HepG2 (cell line): Measurements from ENCODE around the gene EPO. TPM values are rescaled to one million over a fixed set of nuclear protein-coding genes. Genes with fewer than 3 reads are reported as not detected.

Experiments
- ATAC-seq: fragments of 200-7000 bp; cut with Tn5 transposase; 3 replicates; pipeline ENCODE4 v1.9.1; 2020; ENCODE audit warnings: mild to moderate bottlenecking, moderate library complexity
- BruUV-seq: library from RNA; stranded (reverse); fragments of 400-500 nt; replicated peaks from 2 replicates; lab custom pipeline; 2021; lab: Mats Ljungman, UMichigan
- CTCF ChIA-PET: fragments of 300-600 bp; formaldehyde crosslinking; extraction: SDS; loops from one replicate; lab custom pipeline; 2021; ENCODE audit warnings: low total read pairs, inconsistent platforms, low intra/inter-chr PET ratio; lab: Yijun Ruan, JAX
- POLR2A ChIA-PET: fragments of 350-600 bp; sonication (Branson Sonifier 250); formaldehyde crosslinking; loops from one replicate; lab custom pipeline; 2020; ENCODE audit warnings: antibody characterized with exemption, inconsistent platforms; lab: Yijun Ruan, JAX
- DNase-seq: peaks from one replicate; pipeline ENCODE4 v3.0.0-alpha.2; 2015; ENCODE audit warnings: low spot score
- FAIRE-seq: peaks from 3 replicates; lab custom pipeline; 2011; peaks lifted over from hg19 to GRCh38; lab: Jason Lieb, UNC
- H2AFZ ChIP-seq: one replicate; pipeline ENCODE4 v1.6.1; 2011; ENCODE audit warnings: low read length, inconsistent platforms
- H3K27ac ChIP-seq: fragments of 300-600 bp; 3 replicates; pipeline ENCODE4 v1.8.0; 2011; ENCODE audit warnings: mixed run types, mild to moderate bottlenecking, mixed read lengths, low read length, inconsistent platforms; ENCODE audit not compliant: insufficient read depth; ENCODE audit errors: extremely low read length
- H3K27me3 ChIP-seq, 2 experiments: fragments of 200-600 bp in 1 of 2; 2 replicates in 1 of 2; 3 replicates in 1 of 2; pipeline versions ENCODE4 v1.6.0 to v1.8.0; 2011; ENCODE audit warnings: low read length in 2 of 2, mild to moderate bottlenecking in 2 of 2, moderate library complexity in 2 of 2, inconsistent platforms in 1 of 2; ENCODE audit not compliant: insufficient read depth in 2 of 2, control insufficient read depth in 1 of 2
- H3K36me3 ChIP-seq, 2 experiments: fragments of 200-600 bp in 1 of 2; replicated peaks in 1 of 2; 2 replicates in 1 of 2; 3 replicates in 1 of 2; pipeline versions ENCODE4 v1.5.1 to v1.8.0; 2011; ENCODE audit warnings: low read length in 2 of 2, inconsistent platforms in 1 of 2; ENCODE audit not compliant: insufficient read depth in 2 of 2, control insufficient read depth in 1 of 2
- H3K4me1 ChIP-seq: 2 replicates; pipeline ENCODE4 v1.5.1; 2012; ENCODE audit warnings: low read length, inconsistent platforms; ENCODE audit not compliant: insufficient read depth
- H3K4me2 ChIP-seq: 2 replicates; pipeline ENCODE4 v1.6.0; 2011; ENCODE audit warnings: low read depth, low read length, inconsistent platforms
- H3K4me3 ChIP-seq, 3 experiments: fragments of 200-600 bp in 1 of 3; sonication (generic), shearing (Covaris generic) in 1 of 3; replicated peaks in 1 of 3; 2 replicates each; pipeline ENCODE4 v1.5.1; 2011 to 2016; ENCODE audit warnings: low read length in 3 of 3, inconsistent platforms in 2 of 3, low read depth in 2 of 3, mild to moderate bottlenecking in 2 of 3, control low read depth in 1 of 3, mixed read lengths in 1 of 3; ENCODE audit not compliant: insufficient read depth in 1 of 3
- H3K79me2 ChIP-seq: one replicate; pipeline ENCODE4 v1.6.1; 2011; ENCODE audit warnings: low read length, inconsistent platforms; ENCODE audit not compliant: insufficient read depth
- H3K9ac ChIP-seq: 2 replicates; pipeline ENCODE4 v1.6.0; 2011; ENCODE audit warnings: mild to moderate bottlenecking, low read depth, low read length, inconsistent platforms; ENCODE audit not compliant: insufficient read depth
- H3K9me3 ChIP-seq: 2 replicates; pipeline ENCODE4 v1.5.1; 2012; ENCODE audit warnings: mild to moderate bottlenecking, low read length
- H4K20me1 ChIP-seq: 2 replicates; pipeline ENCODE4 v1.6.0; 2011; ENCODE audit warnings: inconsistent platforms, mild to moderate bottlenecking, low read length, moderate library complexity; ENCODE audit not compliant: insufficient read depth
- ELF1 ChIP-seq: sonication (generic); formaldehyde crosslinking; IDR thresholded peaks from 2 replicates; pipeline ENCODE4 v1.4.0; 2020; ENCODE audit warnings: missing genetic modification reagents
- FOSL1 ChIP-seq: sonication (generic); formaldehyde crosslinking; IDR thresholded peaks from 2 replicates; pipeline ENCODE4 v1.9.0; 2021; ENCODE audit warnings: missing genetic modification reagents, borderline replicate concordance
- GATAD2A ChIP-seq: IDR thresholded peaks from 2 replicates; pipeline ENCODE4 v1.6.1; 2016
- KMT2A ChIP-seq: sonication (generic); formaldehyde crosslinking; IDR thresholded peaks from 2 replicates; pipeline ENCODE4 v1.4.0; 2020; ENCODE audit warnings: missing genetic modification reagents
- MEIS2 ChIP-seq: sonication (generic); formaldehyde crosslinking; IDR thresholded peaks from 2 replicates; pipeline ENCODE4 v1.9.0; 2021; ENCODE audit warnings: mild to moderate bottlenecking, missing genetic modification reagents
- MXD3 ChIP-seq: IDR thresholded peaks from 2 replicates; pipeline ENCODE4 v1.6.1; 2016; ENCODE audit warnings: mild to moderate bottlenecking, missing biosample characterization, missing genetic modification reagents
- NR3C1 ChIP-seq: sonication (generic); formaldehyde crosslinking; IDR thresholded peaks from 2 replicates; pipeline ENCODE4 v1.4.0; 2020; ENCODE audit warnings: missing genetic modification reagents
- PBX2 ChIP-seq: IDR thresholded peaks from 2 replicates; pipeline ENCODE4 v1.6.1; 2016; ENCODE audit warnings: control low read depth
- ZBTB44 ChIP-seq: sonication (generic); formaldehyde crosslinking; IDR thresholded peaks from 2 replicates; pipeline ENCODE4 v1.4.0; 2020; ENCODE audit warnings: missing genetic modification reagents
- ZC3H13 ChIP-seq: sonication (generic); formaldehyde crosslinking; IDR thresholded peaks from 2 replicates; pipeline ENCODE4 v1.8.1; 2023; ENCODE audit warnings: mild to moderate bottlenecking, missing genetic modification reagents, moderate library complexity
- ZNF274 ChIP-seq: sonication (generic); formaldehyde crosslinking; IDR thresholded peaks from 2 replicates; pipeline ENCODE4 v1.5.1; 2020; ENCODE audit warnings: mild to moderate bottlenecking, missing genetic modification reagents
- ZNF34 ChIP-seq: sonication (generic); formaldehyde crosslinking; IDR thresholded peaks from 2 replicates; pipeline ENCODE4 v1.4.0; 2020; ENCODE audit warnings: mild to moderate bottlenecking, missing genetic modification reagents, borderline replicate concordance
- WGBS: methylation state at CpG from one replicate; pipeline ENCODE4 v1.1.6; 2017; ENCODE audit warnings: low lambda C conversion rate; 5-methylcytosine and 5-hydroxymethylcytosine counted together
- in situ Hi-C: cut with HindIII; loops from 2 replicates; pipeline ENCODE4 v1.10.0; 2017; ENCODE audit warnings: low pct_unique_long_range_greater_than_20kb; ENCODE audit not compliant: extremely low pct_ligation_motif_present
- intact Hi-C: fragments of 100-400 bp; cut with micrococcal nuclease; formaldehyde crosslinking; loops from one replicate; pipeline ENCODE4 v1.10.0; 2022; ENCODE audit not compliant: unreplicated experiment
- polyA plus RNA-seq, 8 experiments: library from polyadenylated mRNA; depleted of rRNA in 3 of 8; stranded (reverse) in 7 of 8; unstranded in 1 of 8; fragments of >200 nt; fragmentation: Illumina TruSeq in 4 of 8; extraction: Trizol in 4 of 8; gene quantifications; 2 replicates each; pipeline versions ENCODE4 v1.2.1 to v1.2.3, GENCODE V29; 2011 to 2016; ENCODE audit warnings: low read depth in 4 of 8, missing spikeins in 1 of 8, mixed read lengths in 1 of 8; ENCODE audit not compliant: insufficient read depth in 1 of 8
- total RNA-seq, 5 experiments: library from RNA; depleted of rRNA; stranded (reverse); fragments of >200 nt; fragmentation: Illumina TruSeq; extraction: Trizol; gene quantifications; 2 replicates each; pipeline ENCODE4 v1.2.3, GENCODE V29; 2016; ENCODE audit warnings: low read depth in 1 of 5

The EPO gene
- total and polyA plus RNA-seq, 2 of the 13 experiments (the other 11 are each of a cell fraction or from before 2014, with no cell fraction given) = 10.3 to 25.7 TPM

GRCh38 chr7:100753750-100754149, 33.5 kb downstream of the EPO start:
- Histone ChIP-seq H3K27ac (no peak overlapping the region), H4K20me1 (no peaks in the 10 kb centered on the region)
- POLR2A ChIA-PET = interaction anchor here (0.7 kb wide), 1 partner anchor 23 kb away, joined by 6 read pairs; no protein-coding TSS in a partner anchor
- in situ Hi-C loops (loop anchor here (25.0 kb wide), 1 partner anchor 309 kb away; no protein-coding TSS in a partner anchor), intact Hi-C loops (no loop called here)
- TF ChIP-seq ZC3H13 (CRISPR knock-in tag) (no peak), ZBTB44 (no peak), ZNF34 (CRISPR knock-in tag) (no peak), NR3C1 (no peak), MEIS2 (CRISPR knock-in tag) (no peak), ELF1 (CRISPR knock-in tag) (no peak), KMT2A (CRISPR knock-in tag) (no peak), GATAD2A (CRISPR knock-in tag) (no peak), FOSL1 (CRISPR knock-in tag) (no peak), MXD3 (CRISPR knock-in tag) (no peak), PBX2 (CRISPR knock-in tag) (no peak), ZNF274 (CRISPR knock-in tag) (no peak)
- TF ChIP-seq, all 625 proteins: peak for 0
- Histone ChIP-seq H3K9me3 (no peaks in the 10 kb centered on the region), H3K4me2 (no peak overlapping the region), H3K4me3 (no peak overlapping the region), H3K79me2 (no peaks in the 10 kb centered on the region), H3K9ac (no peak overlapping the region), H3K36me3 (no peaks in the 10 kb centered on the region), H2AFZ (no peak overlapping the region), H3K27me3 (peaks cover 0 to 15% of the 10 kb centered on the region in 2 experiments; a peak in 2 of 5 replicates), H3K4me1 (peaks cover 12% of the 10 kb centered on the region)
- BruUV-seq = no TSS peak
- WGBS = 29% methylated on average over 3 of the region's 3 CpGs
- DNase-seq (no peak), ATAC-seq (no peak), FAIRE-seq (no peak)
- CTCF ChIA-PET = no interaction called here
